ENCODE measurements around the gene PDZD4. TPM values are rescaled to one million over a fixed set of nuclear protein-coding genes. Genes with fewer than 3 reads are reported as not detected.

The PDZD4 gene
- total RNA-seq, 1 donor = 15.6 TPM

- Histone ChIP-seq H3K4me3 (ENCODE audit: low read length) (no peak within 1 kb of the TSS), H3K27me3 (ENCODE audit: insufficient read depth, low read length) (no peaks in the 10 kb centered on the region), H3K4me1 (ENCODE audit: insufficient read depth, low read length) (no peaks in the 10 kb centered on the region), H3K9me3 (ENCODE audit: low read depth, low read length) (no peaks in the 10 kb centered on the region)
Observed at GRCh38 chrX:153780678-153781427, 49.5 kb downstream of the PDZD4 start, which contains the start of gene SRPK3. SRPK3 (plus strand) TSS chrX:153781041; CDS start chrX:153781087, 46 bp downstream.

DNA sequence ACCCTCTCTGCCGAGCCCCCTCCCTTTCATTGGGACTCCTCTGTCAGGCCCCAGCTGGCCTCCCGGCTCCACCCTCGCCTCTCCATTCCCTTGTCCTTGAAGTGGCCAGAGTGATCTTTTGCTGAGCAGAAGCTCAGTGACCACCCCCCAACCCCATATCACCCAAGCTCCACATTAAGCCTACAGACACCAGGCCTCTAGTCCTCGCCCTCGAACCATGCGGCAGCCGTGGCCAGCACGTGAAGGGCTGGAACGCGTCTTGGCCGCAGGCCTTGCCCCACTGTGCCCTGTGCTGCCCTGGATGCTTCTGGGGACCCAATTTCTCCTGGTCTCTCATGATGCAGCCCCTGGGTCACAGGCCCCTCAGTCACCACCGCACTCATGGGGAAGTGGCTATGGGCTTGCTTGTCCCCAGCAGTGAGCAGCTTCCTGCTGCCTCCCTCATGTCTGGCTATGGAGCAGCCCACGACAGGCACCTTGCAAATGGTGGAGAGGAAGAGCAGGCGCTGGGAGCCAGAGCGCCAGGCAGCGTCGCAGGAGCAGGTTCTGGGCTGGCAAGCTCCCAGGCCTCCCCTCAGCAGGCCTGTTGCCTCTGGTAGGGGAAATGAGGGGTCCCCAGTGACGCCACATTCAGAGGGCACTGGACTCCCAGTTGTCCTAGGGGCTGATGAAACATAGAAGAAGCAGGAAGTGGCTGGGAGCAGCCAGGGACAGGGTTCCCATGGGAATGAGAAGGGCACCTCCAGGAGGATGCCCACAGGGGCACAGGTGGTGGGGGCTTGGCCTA lies 50.3 kb downstream of the PDZD4 start:
- Histone ChIP-seq H3K4me1 (ENCODE audit: insufficient read depth, low read length) (no peaks in the 10 kb centered on the region), H3K4me3 (ENCODE audit: low read length) (no peak overlapping the region), H3K9me3 (ENCODE audit: low read depth, low read length) (no peaks in the 10 kb centered on the region), H3K27me3 (ENCODE audit: insufficient read depth, low read length) (no peaks in the 10 kb centered on the region)

DNA sequence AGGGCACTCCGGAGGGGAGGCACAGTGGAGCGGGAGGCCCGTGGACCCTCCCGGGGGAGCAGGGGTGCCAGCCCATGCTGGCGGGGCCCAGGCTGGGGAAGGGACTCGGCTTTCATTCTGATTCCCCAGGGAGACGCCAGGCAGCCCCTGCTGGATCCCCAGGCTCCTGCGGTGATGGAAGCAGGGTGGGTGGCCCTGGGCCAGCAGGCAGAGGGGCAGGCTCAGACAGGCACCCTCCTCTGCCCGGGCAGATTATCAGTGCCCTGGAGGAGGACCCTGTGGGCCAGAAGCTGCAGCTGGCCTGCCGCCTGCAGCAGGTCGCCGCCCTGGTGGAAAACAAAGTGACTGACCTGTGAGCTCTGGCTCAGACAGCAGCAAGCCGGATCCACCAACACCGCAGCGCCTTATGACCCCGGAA lies 51.7 kb downstream of the PDZD4 start:
- no peaks in the 10 kb centered on the region for H3K9me3 ChIP-seq (ENCODE audit: low read depth, low read length)
- no peaks in the 10 kb centered on the region for H3K4me1 ChIP-seq (ENCODE audit: insufficient read depth, low read length)
- no peaks in the 10 kb centered on the region for H3K27me3 ChIP-seq (ENCODE audit: insufficient read depth, low read length)
- no peak overlapping the region for H3K4me3 ChIP-seq (ENCODE audit: low read length)

- H3K9me3 ChIP-seq (ENCODE audit: low read depth, low read length) = no peaks in the 10 kb centered on the region
- no peak overlapping the region for H3K4me3 ChIP-seq (ENCODE audit: low read length)
- no peaks in the 10 kb centered on the region for H3K27me3 ChIP-seq (ENCODE audit: insufficient read depth, low read length)
- H3K4me1 ChIP-seq (ENCODE audit: insufficient read depth, low read length) = no peaks in the 10 kb centered on the region
Observed at GRCh38 chrX:153778181-153778580, 52.2 kb downstream of the PDZD4 start.

- Histone ChIP-seq H3K9me3 (ENCODE audit: low read depth, low read length) (no peaks in the 10 kb centered on the region), H3K4me3 (ENCODE audit: low read length) (no peak overlapping the region), H3K27me3 (ENCODE audit: insufficient read depth, low read length) (no peaks in the 10 kb centered on the region), H3K4me1 (ENCODE audit: insufficient read depth, low read length) (no peaks in the 10 kb centered on the region)
Observed at GRCh38 chrX:153777261-153778090, 52.9 kb downstream of the PDZD4 start.

DNA sequence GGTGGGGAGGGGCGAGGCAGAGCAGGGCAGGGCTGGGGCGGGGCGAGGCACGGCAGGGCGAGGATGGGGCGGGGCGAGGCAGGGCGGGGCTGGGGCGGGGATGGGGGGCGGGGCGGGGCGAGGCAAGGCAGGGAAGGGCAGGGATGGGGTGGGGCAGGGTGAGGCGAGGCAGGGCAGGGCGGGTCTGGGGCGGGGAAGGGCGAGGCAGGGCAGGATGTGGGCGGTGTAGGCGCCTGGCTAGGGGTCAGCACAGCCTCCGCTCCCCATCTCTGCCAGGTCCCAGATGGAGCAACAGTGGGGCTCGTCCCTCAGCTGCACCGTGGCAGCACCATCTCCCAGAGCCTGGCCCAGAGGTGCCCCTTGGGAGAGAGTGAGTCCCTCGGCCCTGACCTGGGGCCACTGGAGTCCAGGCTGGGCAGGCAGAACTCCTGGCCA lies 53.7 kb downstream of the PDZD4 start:
- no peaks in the 10 kb centered on the region for H3K4me1 ChIP-seq (ENCODE audit: insufficient read depth, low read length)
- H3K9me3 ChIP-seq (ENCODE audit: low read depth, low read length) = no peaks in the 10 kb centered on the region
- no peaks in the 10 kb centered on the region for H3K27me3 ChIP-seq (ENCODE audit: insufficient read depth, low read length)
- H3K4me3 ChIP-seq (ENCODE audit: low read length) = no peak overlapping the region

- Histone ChIP-seq H3K4me1 (ENCODE audit: insufficient read depth, low read length) (no peaks in the 10 kb centered on the region), H3K4me3 (ENCODE audit: low read length) (no peak overlapping the region), H3K27me3 (ENCODE audit: insufficient read depth, low read length) (no peaks in the 10 kb centered on the region), H3K9me3 (ENCODE audit: low read depth, low read length) (no peaks in the 10 kb centered on the region)
Observed at GRCh38 chrX:153776120-153776599, 54.2 kb downstream of the PDZD4 start.

DNA sequence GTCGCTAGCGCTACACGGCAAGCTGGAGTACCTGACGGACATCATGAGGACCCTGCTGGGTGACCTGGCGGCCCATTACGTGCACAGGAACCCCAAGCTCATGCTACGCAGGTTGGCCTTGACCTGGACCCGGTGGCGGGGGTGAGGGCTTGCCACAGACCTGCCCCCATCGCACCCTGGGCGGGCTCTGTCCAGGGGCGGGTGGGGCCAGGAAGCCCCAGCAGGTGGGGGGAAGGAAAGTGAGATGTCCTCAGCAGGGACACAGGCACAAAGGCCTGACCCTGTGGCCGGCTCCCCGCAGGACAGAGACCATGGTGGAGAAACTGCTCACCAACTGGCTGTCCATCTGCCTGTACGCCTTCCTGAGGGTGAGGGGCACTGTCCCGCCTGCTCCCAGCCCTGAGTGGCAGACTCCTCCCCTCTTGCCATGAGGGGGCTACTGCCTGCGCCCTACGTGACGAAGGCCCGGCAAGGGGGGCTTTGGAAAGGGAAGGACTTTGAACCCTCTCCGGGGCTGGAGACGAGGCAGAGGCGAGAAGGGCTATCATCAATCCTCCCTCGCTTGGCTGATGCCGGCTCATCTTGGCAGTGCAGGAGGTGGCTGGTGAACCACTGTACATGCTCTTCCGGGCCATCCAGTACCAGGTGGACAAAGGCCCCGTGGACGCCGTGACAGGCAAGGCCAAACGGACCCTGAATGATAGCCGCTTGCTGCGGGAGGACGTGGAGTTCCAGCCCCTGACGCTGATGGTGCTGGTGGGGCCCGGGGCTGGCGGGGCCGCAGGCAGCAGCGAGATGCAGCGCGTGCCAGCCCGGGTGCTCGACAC lies 54.8 kb downstream of the PDZD4 start:
- Histone ChIP-seq H3K4me3 (ENCODE audit: low read length) (no peak overlapping the region), H3K4me1 (ENCODE audit: insufficient read depth, low read length) (no peaks in the 10 kb centered on the region), H3K9me3 (ENCODE audit: low read depth, low read length) (no peaks in the 10 kb centered on the region), H3K27me3 (ENCODE audit: insufficient read depth, low read length) (no peaks in the 10 kb centered on the region)

GRCh38 chrX:153774576-153775292 lies 55.6 kb downstream of the PDZD4 start:
- Histone ChIP-seq H3K4me3 (ENCODE audit: low read length) (no peak overlapping the region), H3K4me1 (ENCODE audit: insufficient read depth, low read length) (no peaks in the 10 kb centered on the region), H3K9me3 (ENCODE audit: low read depth, low read length) (no peaks in the 10 kb centered on the region), H3K27me3 (ENCODE audit: insufficient read depth, low read length) (no peaks in the 10 kb centered on the region)

DNA sequence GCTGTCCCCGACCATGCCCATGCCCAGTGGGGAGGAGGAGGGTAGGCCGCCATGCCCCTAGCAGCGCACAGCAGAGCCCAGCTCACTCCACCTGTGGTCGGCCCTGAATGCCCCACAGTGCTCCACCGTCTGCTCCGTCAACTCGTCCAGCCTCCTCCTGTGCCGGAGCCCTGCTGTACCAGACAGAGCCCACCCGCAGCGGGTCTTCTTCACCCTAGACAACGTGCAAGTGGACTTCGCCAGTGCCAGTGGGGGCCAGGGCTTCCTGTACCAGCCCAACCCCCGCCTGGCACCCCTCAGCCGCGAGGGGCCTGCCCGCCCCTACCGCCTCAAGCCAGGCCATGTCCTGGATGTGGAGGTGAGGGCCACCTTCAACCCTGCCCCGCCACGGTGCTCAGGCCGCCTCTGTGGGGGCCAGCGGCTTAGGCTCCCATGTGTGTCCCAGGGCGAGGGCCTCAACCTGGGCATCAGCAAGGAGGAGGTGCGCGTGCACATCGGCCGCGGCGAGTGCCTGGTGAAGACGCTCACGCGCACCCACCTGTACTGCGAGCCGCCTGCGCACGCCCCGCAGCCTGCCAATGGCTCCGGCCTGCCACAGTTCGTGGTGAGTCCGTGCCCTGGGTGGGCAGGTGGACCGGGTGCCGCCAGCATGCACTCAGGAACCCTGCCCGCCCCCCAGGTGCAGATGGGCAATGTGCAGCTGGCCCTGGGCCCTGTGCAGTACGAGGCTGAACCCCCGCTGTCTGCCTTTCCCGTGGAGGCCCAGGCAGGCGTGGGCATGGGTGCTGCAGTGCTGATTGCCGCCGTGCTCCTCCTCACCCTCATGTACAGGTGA lies 56.4 kb downstream of the PDZD4 start:
- Histone ChIP-seq H3K9me3 (ENCODE audit: low read depth, low read length) (no peaks in the 10 kb centered on the region), H3K4me1 (ENCODE audit: insufficient read depth, low read length) (no peaks in the 10 kb centered on the region), H3K27me3 (ENCODE audit: insufficient read depth, low read length) (no peaks in the 10 kb centered on the region), H3K4me3 (ENCODE audit: low read length) (no peak overlapping the region)

GRCh38 chrX:153773218-153773611 lies 57.1 kb downstream of the PDZD4 start:
- Histone ChIP-seq H3K4me1 (ENCODE audit: insufficient read depth, low read length) (no peaks in the 10 kb centered on the region), H3K4me3 (ENCODE audit: low read length) (no peak overlapping the region), H3K9me3 (ENCODE audit: low read depth, low read length) (no peaks in the 10 kb centered on the region), H3K27me3 (ENCODE audit: insufficient read depth, low read length) (no peaks in the 10 kb centered on the region)

GRCh38 chrX:153772316-153773217 lies 57.8 kb downstream of the PDZD4 start:
- no peaks in the 10 kb centered on the region for H3K27me3 ChIP-seq (ENCODE audit: insufficient read depth, low read length)
- no peaks in the 10 kb centered on the region for H3K4me1 ChIP-seq (ENCODE audit: insufficient read depth, low read length)
- H3K4me3 ChIP-seq (ENCODE audit: low read length) = no peak overlapping the region
- no peaks in the 10 kb centered on the region for H3K9me3 ChIP-seq (ENCODE audit: low read depth, low read length)
